Measurements from ENCODE around the gene TTC39B.

Gene TTC39B

GRCh38 chr9:15140051-15140450 lies 167.0 kb downstream of the TTC39B start:
- no peak for DNase-seq (ENCODE audit: low read depth, low spot score)
- H3K4me3 ChIP-seq (ENCODE audit: low read depth, low read length): no peak overlapping the region
- ChIA-PET CTCF (interaction anchor here (0.9 to 4.6 kb wide), 4 partner anchors 9 to 36 kb away, joined by 3 to 27 read pairs (median 4); no protein-coding TSS in a partner anchor), POLR2A (no interaction called here)
- TF ChIP-seq CTCF (IDR thresholded peaks at IDR 0.05; ENCODE audit: insufficient read depth, low read length, missing control alignments): no peak

GRCh38 chr9:15139469-15139868 lies 167.5 kb downstream of the TTC39B start:
- no peak overlapping the region for H3K4me3 ChIP-seq (ENCODE audit: low read depth, low read length)
- CTCF ChIA-PET: interaction anchor here (0.9 to 4.6 kb wide), 4 partner anchors 8 to 35 kb away, joined by 3 to 27 read pairs (median 4); no protein-coding TSS in a partner anchor
- no peak for DNase-seq (ENCODE audit: low read depth, low spot score)
- POLR2A ChIA-PET: no interaction called here
- no peak for TF ChIP-seq CTCF (IDR thresholded peaks at IDR 0.05; ENCODE audit: insufficient read depth, low read length, missing control alignments)

- no peak overlapping the region for H3K4me3 ChIP-seq (ENCODE audit: low read depth, low read length)
- no peak for DNase-seq (ENCODE audit: low read depth, low spot score)
- TF ChIP-seq CTCF (IDR thresholded peaks at IDR 0.05; ENCODE audit: insufficient read depth, low read length, missing control alignments): no peak
- ChIA-PET POLR2A (no interaction called here), CTCF (interaction anchor here (4.6 kb wide), 1 partner anchor 34 kb away, joined by 27 read pairs; no protein-coding TSS in a partner anchor)
These were observed 168.7 kb downstream of the TTC39B start for GRCh38 chr9:15138357-15138686.

- TF ChIP-seq CTCF (IDR thresholded peaks at IDR 0.05; ENCODE audit: insufficient read depth, low read length, missing control alignments): no peak
- no peak overlapping the region for H3K4me3 ChIP-seq (ENCODE audit: low read depth, low read length)
- DNase-seq (ENCODE audit: low read depth, low spot score): no peak
- POLR2A ChIA-PET: no interaction called here
- CTCF ChIA-PET: interaction anchor here (4.6 kb wide), 1 partner anchor 34 kb away, joined by 27 read pairs; no protein-coding TSS in a partner anchor
These were observed 169.2 kb downstream of the TTC39B start for GRCh38 chr9:15137658-15138356.

GRCh38 chr9:15137089-15137488 lies 169.9 kb downstream of the TTC39B start:
- no peak overlapping the region for H3K4me3 ChIP-seq (ENCODE audit: low read depth, low read length)
- POLR2A ChIA-PET: no interaction called here
- TF ChIP-seq CTCF (IDR thresholded peaks at IDR 0.05; ENCODE audit: insufficient read depth, low read length, missing control alignments): no peak
- CTCF ChIA-PET: interaction anchor here (0.7 to 4.6 kb wide), 3 partner anchors 17 to 283 kb away, joined by 3 to 27 read pairs (median 21); no protein-coding TSS in a partner anchor
- DNase-seq (ENCODE audit: low read depth, low spot score): no peak

- CTCF ChIA-PET: interaction anchor here (0.7 to 2.8 kb wide), 6 partner anchors 12 to 282 kb away, joined by 3 to 58 read pairs (median 12); no protein-coding TSS in a partner anchor
- POLR2A ChIA-PET: no interaction called here
- no peak for DNase-seq (ENCODE audit: low read depth, low spot score)
- no peak overlapping the region for H3K4me3 ChIP-seq (ENCODE audit: low read depth, low read length)
- no peak for TF ChIP-seq CTCF (IDR thresholded peaks at IDR 0.05; ENCODE audit: insufficient read depth, low read length, missing control alignments)
These were observed 170.4 kb downstream of the TTC39B start for GRCh38 chr9:15136646-15137045.
